Testis (tissue), 3 donors: ENCODE measurements around the gene LMCD1. TPM values are rescaled to one million over a fixed set of nuclear protein-coding genes. Genes with fewer than 3 reads are reported as not detected.
A peak's percentile ranks its signal among the peaks of the same experiment; 100 is the strongest.

ENCODE experiments used
- DNase-seq: peaks from one replicate; pipeline ENCODE4 v3.0.0-alpha.2; 2019
- H3K27ac ChIP-seq, 2 donors: fragments of 200-600 bp; sonication (generic); one replicate each; pipeline ENCODE4 v1.5.1; 2019
- H3K27me3 ChIP-seq: fragments of 200-600 bp; sonication (generic); one replicate; pipeline ENCODE4 v1.5.1; 2019
- H3K36me3 ChIP-seq: fragments of 200-600 bp; sonication (generic); one replicate; pipeline ENCODE4 v1.5.1; 2017; ENCODE audit warnings: low read depth; ENCODE audit errors: missing control alignments
- H3K4me1 ChIP-seq: fragments of 200-600 bp; sonication (generic); one replicate; pipeline ENCODE4 v1.5.1; 2019
- H3K4me3 ChIP-seq, 2 donors: fragments of 200-600 bp; sonication (generic); one replicate each; pipeline ENCODE4 v1.5.1; 2017 to 2019
- H3K9me3 ChIP-seq: fragments of 200-600 bp; sonication (generic); one replicate; pipeline ENCODE4 v1.5.1; 2017
- CTCF ChIP-seq, 3 experiments: fragments of 450-650 bp in 2 of 3; fragments of 200-600 bp in 1 of 3; sonication (generic) in 1 of 3; IDR thresholded peaks; one replicate each; pipeline ENCODE4 v1.5.1; 2016 to 2019; ENCODE audit warnings: antibody characterized with exemption in 3 of 3, mild to moderate bottlenecking in 2 of 3, moderate library complexity in 1 of 3
- POLR2A ChIP-seq: fragments of 450-650 bp; IDR thresholded peaks from one replicate; pipeline ENCODE4 v1.6.1; 2017; ENCODE audit warnings: antibody characterized with exemption, mild to moderate bottlenecking, moderate library complexity
- WGBS, 2 donors: methylation state at CpG; one replicate each; pipeline ENCODE4 v1.1.5; 2018; 5-methylcytosine and 5-hydroxymethylcytosine counted together
- intact Hi-C: fragments of 100-400 bp; cut with DNase I; formaldehyde crosslinking; loops from one replicate; pipeline ENCODE4 v1.15.1; 2023; ENCODE audit warnings: low total_unique reads
- polyA plus RNA-seq: library from polyadenylated mRNA; stranded (reverse); fragments of 350-450 nt; fragmentation: Illumina TruSeq; extraction: RNeasy Lipid Tissue Mini Kit (QIAGEN cat#74804); gene quantifications from one replicate; pipeline ENCODE4 v1.2.3, GENCODE V29; 2014; ENCODE audit warnings: low read depth, low replicate concordance; ENCODE audit not compliant: insufficient read depth
- total RNA-seq, 2 donors: library from RNA; depleted of rRNA; stranded (reverse); fragments of >200 nt; gene quantifications; one replicate each; pipeline ENCODE4 v1.2.3, GENCODE V29; 2016

LMCD1 gene
- total and polyA plus RNA-seq, 3 donors from 2014 or later: 47.9 to 103 (median 53.3) TPM

DNA sequence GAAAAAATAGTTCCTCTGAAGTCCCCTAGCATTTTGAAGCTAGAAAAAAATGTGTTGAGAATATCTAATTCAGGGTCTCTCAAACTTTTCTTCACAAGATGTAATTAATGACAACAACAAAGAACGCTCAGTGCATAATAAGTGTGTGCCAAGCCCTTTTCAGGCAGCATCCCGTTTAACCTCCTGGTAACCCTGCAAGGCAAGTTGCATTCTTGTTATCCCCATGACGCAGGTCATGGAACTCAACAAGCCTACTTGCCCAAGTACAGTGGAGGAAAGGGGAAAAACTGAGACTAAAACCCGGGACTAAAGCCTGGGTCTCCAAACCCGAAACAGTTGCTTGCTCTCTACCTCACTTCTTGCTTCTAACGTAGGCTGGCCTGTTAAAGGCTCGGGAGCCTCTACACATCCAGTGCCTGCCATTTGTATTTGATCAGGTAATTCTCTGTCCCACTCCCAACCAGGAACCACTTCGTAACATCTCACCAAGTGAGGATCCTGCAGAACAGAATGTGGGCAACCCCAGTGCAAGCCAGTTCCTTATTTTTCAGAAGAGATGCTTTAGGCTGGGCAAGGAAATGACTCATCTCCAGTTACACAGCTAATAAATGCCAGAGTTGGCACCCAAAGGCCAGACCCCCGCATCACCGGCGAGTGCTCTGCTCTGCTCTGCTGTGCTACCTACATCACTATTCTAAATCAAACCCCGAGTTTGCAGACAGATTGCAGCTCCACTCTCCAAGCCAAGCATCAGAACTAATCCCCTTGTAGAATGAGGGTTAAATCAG, 28.3 kb downstream of the LMCD1 start:
- H3K4me3 ChIP-seq: no peak overlapping the region
- no peak for TF ChIP-seq POLR2A
- TF ChIP-seq CTCF (IDR thresholded peaks at IDR 0.05): no peak
- 75 to 87% methylated on average over 8 to 12 of the region's 12 CpGs for WGBS, 2 donors
- intact Hi-C loops: no loop called here
- peaks cover 10% of the 10 kb centered on the region for H3K4me1 ChIP-seq
- DNase-seq: no peak
- H3K27ac ChIP-seq: peak overlapping the region in 1 of 2 donors; percentile 60
- no peaks in the 10 kb centered on the region for H3K27me3 ChIP-seq
- H3K36me3 ChIP-seq: no peaks in the 10 kb centered on the region
- no peaks in the 10 kb centered on the region for H3K9me3 ChIP-seq

- no peak for DNase-seq
- H3K9me3 ChIP-seq: no peaks in the 10 kb centered on the region
- WGBS, 2 donors: 75 to 83% methylated on average over 1 of the region's 1 CpG
- H3K27me3 ChIP-seq: no peaks in the 10 kb centered on the region
- TF ChIP-seq POLR2A: no peak
- TF ChIP-seq CTCF (IDR thresholded peaks at IDR 0.05): no peak
- no peaks in the 10 kb centered on the region for H3K36me3 ChIP-seq
- H3K27ac ChIP-seq: no peak overlapping the region
- intact Hi-C loops: no loop called here
- peaks cover 17% of the 10 kb centered on the region for H3K4me1 ChIP-seq
- H3K4me3 ChIP-seq: no peak overlapping the region
These were observed 29.0 kb downstream of the LMCD1 start for GRCh38 chr3:8530581-8530980.

DNA sequence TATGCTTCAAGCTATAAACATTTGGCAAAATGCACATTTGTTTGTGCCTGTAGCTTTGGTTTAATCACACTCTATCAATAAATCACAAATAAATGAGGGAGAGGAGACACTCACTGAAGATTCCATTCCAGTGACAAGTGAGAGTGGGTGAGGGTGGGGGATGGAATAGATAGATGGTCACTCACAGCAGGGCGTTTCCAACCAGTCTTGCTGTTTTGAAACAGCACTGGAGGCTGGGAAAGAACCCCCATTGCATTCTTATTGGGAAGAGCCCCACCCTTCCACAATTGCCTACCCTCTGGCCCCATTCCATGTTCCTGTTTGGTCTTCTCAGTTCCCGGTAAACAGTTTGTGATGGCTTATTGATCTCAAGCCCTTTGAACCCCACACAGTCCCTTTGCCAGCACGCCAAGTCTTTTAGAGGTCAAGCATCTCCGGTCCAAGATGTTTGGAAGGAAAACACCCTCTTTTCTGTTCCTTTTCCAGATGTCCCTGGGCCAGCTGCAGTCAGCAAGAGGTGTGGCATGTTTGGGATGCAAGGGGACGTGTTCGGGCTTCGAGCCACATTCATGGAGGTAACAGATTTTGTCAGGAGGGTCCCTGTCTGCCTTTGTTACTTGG, 30.7 kb downstream of the LMCD1 start:
- DNase-seq: no peak
- Histone ChIP-seq H3K4me3 (no peak overlapping the region), H3K36me3 (no peaks in the 10 kb centered on the region), H3K9me3 (no peaks in the 10 kb centered on the region), H3K27ac (peak overlapping the region in 1 of 2 donors; percentile 13), H3K4me1 (peaks cover 26% of the 10 kb centered on the region), H3K27me3 (no peaks in the 10 kb centered on the region)
- WGBS, 2 donors: 44 to 56% methylated on average over 7 of the region's 7 CpGs
- intact Hi-C loops: no loop called here
- TF ChIP-seq POLR2A (no peak), CTCF (IDR thresholded peaks at IDR 0.05) (no peak)

DNA sequence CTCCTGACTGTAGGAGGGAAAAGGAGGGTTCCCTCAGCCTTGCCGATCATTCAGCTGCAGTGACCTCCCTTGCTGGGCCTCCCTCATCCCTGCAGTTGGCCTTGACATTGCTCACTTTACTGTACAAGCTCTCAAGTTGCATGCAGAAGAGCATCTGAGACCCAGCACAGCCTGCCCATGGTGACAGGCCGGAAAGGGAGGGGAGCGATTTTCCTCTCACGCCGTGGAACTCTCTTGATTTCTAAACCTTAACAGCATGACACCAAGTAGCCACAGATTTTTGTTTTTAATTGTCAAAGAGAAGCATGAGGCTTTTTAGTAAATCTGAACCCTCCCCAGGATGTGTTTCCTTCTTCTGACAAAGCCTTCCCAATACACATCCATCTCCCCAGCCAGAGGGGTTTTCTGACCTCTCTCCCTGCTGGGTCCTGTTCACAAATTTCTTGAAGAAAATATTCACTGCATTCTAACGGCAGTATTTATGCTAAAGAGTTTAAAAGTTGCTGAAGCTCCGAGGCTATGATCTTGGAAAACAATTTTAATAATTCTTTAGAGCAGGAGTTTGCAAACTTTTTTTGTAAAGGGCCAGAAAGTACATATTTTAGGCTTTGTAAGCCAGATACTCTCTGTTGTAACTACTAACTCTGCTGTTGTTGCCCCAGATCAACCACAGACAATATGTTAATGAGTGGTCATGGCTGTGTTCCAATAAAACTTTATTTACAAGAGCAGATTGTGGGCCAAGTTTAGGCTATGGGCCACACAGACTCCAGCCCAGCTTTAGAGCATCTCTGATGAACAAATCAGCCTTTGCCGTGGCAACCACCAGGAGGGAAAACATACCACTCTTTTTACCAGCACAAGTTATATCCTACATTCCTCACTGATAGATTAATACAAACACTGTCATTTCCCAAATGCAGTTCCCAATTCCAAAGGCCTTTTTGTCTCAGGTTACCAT, 34.8 kb downstream of the LMCD1 start:
- DNase-seq: peak; percentile 46
- Histone ChIP-seq H3K4me3 (no peak overlapping the region), H3K4me1 (peaks cover 20% of the 10 kb centered on the region), H3K36me3 (no peaks in the 10 kb centered on the region), H3K27me3 (no peaks in the 10 kb centered on the region), H3K9me3 (no peaks in the 10 kb centered on the region), H3K27ac (peak overlapping the region in 1 of 2 donors; percentile 60)
- 35 to 61% methylated on average over 8 of the region's 8 CpGs for WGBS, 2 donors
- intact Hi-C loops: no loop called here
- no peak for TF ChIP-seq POLR2A
- no peak for TF ChIP-seq CTCF (IDR thresholded peaks at IDR 0.05)
